ENCODE measurements around the gene YJU2.

DNA sequence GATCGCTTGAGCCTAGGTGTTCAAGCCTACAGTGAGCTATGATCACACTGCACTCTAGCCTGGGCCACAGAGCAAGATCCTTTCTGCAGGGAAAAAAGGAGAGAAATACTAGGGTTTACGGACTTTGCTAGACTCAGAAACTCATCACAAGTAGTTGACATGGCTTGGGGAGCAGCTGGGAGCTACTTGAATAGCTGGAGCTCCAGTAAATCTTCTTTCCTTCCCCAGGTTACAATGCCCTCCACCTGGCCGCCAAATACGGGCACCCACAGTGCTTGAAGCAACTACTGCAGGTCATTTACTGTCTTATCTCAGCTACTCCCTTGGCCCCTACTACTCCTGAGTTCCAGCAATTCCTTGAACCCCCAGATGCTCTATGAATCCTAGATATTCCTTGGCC is 45.1 kb upstream of the YJU2 start:
- TF ChIP-seq, protein P1, sequence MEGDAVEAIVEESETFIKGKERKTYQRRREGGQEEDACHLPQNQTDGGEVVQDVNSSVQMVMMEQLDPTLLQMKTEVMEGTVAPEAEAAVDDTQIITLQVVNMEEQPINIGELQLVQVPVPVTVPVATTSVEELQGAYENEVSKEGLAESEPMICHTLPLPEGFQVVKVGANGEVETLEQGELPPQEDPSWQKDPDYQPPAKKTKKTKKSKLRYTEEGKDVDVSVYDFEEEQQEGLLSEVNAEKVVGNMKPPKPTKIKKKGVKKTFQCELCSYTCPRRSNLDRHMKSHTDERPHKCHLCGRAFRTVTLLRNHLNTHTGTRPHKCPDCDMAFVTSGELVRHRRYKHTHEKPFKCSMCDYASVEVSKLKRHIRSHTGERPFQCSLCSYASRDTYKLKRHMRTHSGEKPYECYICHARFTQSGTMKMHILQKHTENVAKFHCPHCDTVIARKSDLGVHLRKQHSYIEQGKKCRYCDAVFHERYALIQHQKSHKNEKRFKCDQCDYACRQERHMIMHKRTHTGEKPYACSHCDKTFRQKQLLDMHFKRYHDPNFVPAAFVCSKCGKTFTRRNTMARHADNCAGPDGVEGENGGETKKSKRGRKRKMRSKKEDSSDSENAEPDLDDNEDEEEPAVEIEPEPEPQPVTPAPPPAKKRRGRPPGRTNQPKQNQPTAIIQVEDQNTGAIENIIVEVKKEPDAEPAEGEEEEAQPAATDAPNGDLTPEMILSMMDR (IDR thresholded peaks at IDR 0.05) = no peak
- TF ChIP-seq POLR2A (IDR thresholded peaks at IDR 0.05) = no peak
- no peak for TF ChIP-seq POLR2AphosphoS5 (IDR thresholded peaks at IDR 0.05; ENCODE audit: insufficient read depth in 1 of 2, low read depth in 1 of 2)

Data from vagina (tissue), 2 donors.